Chondrocyte (in vitro differentiated cells): ENCODE measurements around the gene PITX1. TPM values are rescaled to one million over a fixed set of nuclear protein-coding genes. Genes with fewer than 3 reads are reported as not detected.
A peak's percentile ranks its signal among the peaks of the same experiment; 100 is the strongest.

Experiments
- DNase-seq: peaks from one replicate; pipeline ENCODE4 v3.0.0; 2021; ENCODE audit warnings: mixed read lengths, low spot score
- H3K27ac Mint-ChIP-seq: one replicate; pipeline ENCODE4 v1.8.0; 2021; ENCODE audit warnings: mild to moderate bottlenecking, moderate library complexity, mixed read lengths; ENCODE audit not compliant: unreplicated experiment
- H3K27me3 Mint-ChIP-seq: 2 replicates; pipeline ENCODE4 v1.8.0; 2021; ENCODE audit warnings: low read depth, mixed read lengths
- H3K36me3 Mint-ChIP-seq: 2 replicates; pipeline ENCODE4 v1.8.0; 2021; ENCODE audit warnings: low read depth, mixed read lengths
- H3K4me1 Mint-ChIP-seq: 2 replicates; pipeline ENCODE4 v1.8.0; 2021; ENCODE audit warnings: low read depth, mild to moderate bottlenecking, mixed read lengths
- H3K4me3 Mint-ChIP-seq: one replicate; pipeline ENCODE4 v1.8.0; 2021; ENCODE audit warnings: mild to moderate bottlenecking, moderate library complexity, mixed read lengths; ENCODE audit not compliant: unreplicated experiment
- H3K9me3 Mint-ChIP-seq: 2 replicates; pipeline ENCODE4 v1.8.0; 2021; ENCODE audit warnings: low read depth, mixed read lengths
- CTCF ChIP-seq: fragments of 200-600 bp; sonication (generic); IDR thresholded peaks from 2 replicates; pipeline ENCODE4 v1.5.0; 2021; ENCODE audit warnings: antibody characterized with exemption, mild to moderate bottlenecking, moderate library complexity
- total RNA-seq: library from RNA; stranded (reverse); gene quantifications from 3 replicates; pipeline ENCODE4 v1.2.1, GENCODE V29; 2021

PITX1 gene
- total RNA-seq, 1 donor from 2014 or later: not detected

- H3K4me1 Mint-ChIP-seq: no peaks in the 10 kb centered on the region
- no peak overlapping the region for H3K27ac Mint-ChIP-seq
- H3K4me3 Mint-ChIP-seq: no peak overlapping the region
- peaks cover 49% of the 10 kb centered on the region for H3K27me3 Mint-ChIP-seq
- TF ChIP-seq CTCF: no peak
- peaks cover 1% of the 10 kb centered on the region for H3K36me3 Mint-ChIP-seq
- peak; percentile 17 for DNase-seq
- H3K9me3 Mint-ChIP-seq: peaks cover 5% of the 10 kb centered on the region
These were observed 42.0 kb upstream of the PITX1 start for GRCh38 chr5:135076051-135076491.

- Mint-ChIP-seq H3K27ac (no peak overlapping the region), H3K4me1 (no peaks in the 10 kb centered on the region), H3K9me3 (peaks cover under 1% of the 10 kb centered on the region), H3K27me3 (peaks cover 50% of the 10 kb centered on the region), H3K4me3 (no peak overlapping the region), H3K36me3 (peaks cover 1% of the 10 kb centered on the region)
- DNase-seq: peak; percentile 15
- no peak for TF ChIP-seq CTCF
These were observed 41.6 kb upstream of the PITX1 start for GRCh38 chr5:135075621-135076020.

GRCh38 chr5:135073761-135074345 lies 39.8 kb upstream of the PITX1 start:
- Mint-ChIP-seq H3K4me3 (no peak overlapping the region), H3K9me3 (no peaks in the 10 kb centered on the region), H3K4me1 (no peaks in the 10 kb centered on the region), H3K36me3 (no peaks in the 10 kb centered on the region), H3K27me3 (peaks cover 49% of the 10 kb centered on the region), H3K27ac (no peak overlapping the region)
- TF ChIP-seq CTCF: no peak
- peak; percentile 38 for DNase-seq

GRCh38 chr5:135072387-135073281 lies 38.6 kb upstream of the PITX1 start:
- H3K9me3 Mint-ChIP-seq: no peaks in the 10 kb centered on the region
- H3K36me3 Mint-ChIP-seq: no peaks in the 10 kb centered on the region
- peak; percentile 52 for DNase-seq
- H3K27ac Mint-ChIP-seq: no peak overlapping the region
- H3K4me3 Mint-ChIP-seq: no peak overlapping the region
- H3K4me1 Mint-ChIP-seq: no peaks in the 10 kb centered on the region
- H3K27me3 Mint-ChIP-seq: peaks cover 41% of the 10 kb centered on the region
- TF ChIP-seq CTCF: no peak

GRCh38 chr5:135071311-135071710 lies 37.3 kb upstream of the PITX1 start:
- no peak for TF ChIP-seq CTCF
- no peaks in the 10 kb centered on the region for H3K4me1 Mint-ChIP-seq
- H3K36me3 Mint-ChIP-seq: no peaks in the 10 kb centered on the region

More at GRCh38 chr5:135071311-135071710, 37.3 kb upstream of the PITX1 start:
- peak; percentile 72 for DNase-seq
- no peaks in the 10 kb centered on the region for H3K9me3 Mint-ChIP-seq
- H3K27me3 Mint-ChIP-seq: peaks cover 42% of the 10 kb centered on the region
- no peak overlapping the region for H3K4me3 Mint-ChIP-seq
- no peak overlapping the region for H3K27ac Mint-ChIP-seq
